ENCODE data around the gene GSTK1.

GSTK1 gene

DNA sequence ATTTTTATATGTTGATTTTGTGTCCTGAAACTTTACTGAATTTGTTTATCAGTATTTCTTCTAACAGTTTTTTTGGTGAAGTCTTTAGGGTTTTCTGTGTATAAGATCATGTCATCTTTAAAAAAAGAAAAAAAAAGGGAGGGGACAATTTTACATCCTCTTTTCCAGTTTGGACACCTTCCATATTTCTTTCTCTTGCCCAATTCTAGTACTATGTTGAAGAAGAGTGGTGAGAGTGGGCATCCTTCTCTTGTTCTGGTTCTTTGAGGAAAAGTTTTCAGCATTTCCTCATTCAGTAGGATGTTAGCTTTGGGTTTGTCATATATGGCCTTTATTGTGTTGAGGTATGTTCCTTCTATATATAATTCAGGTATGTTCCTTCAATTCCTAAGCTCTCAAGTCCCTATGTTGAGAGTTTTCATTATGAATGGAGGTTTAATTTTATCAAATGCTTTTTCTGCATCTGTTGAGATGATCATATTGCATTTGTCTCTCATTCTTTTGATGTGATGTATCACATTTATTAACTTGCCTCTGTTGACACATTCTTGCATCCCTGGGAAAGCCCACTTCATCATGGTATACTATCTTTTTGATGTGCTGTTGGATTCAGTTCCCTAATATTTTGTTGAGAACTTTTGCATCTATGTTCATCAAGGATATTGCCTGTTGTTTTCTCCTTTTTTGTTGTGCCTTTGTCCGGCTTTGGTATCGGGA is 29.3 kb upstream of the GSTK1 start:
- no peak for DNase-seq (ENCODE audit: low spot score)
- H3K14ac ChIP-seq (ENCODE audit: low read length) = no peak overlapping the region
- peaks cover 0 to 13% of the 10 kb centered on the region in 2 donors for H3K9me3 ChIP-seq (replicated peaks in 1 of 2; ENCODE audit: control insufficient read depth in 2 of 2, insufficient read depth in 1 of 2, low read depth in 1 of 2, low read length in 2 of 2)
- peaks cover 0 to 4% of the 10 kb centered on the region in 2 donors for H3K4me1 ChIP-seq (ENCODE audit: control insufficient read depth in 2 of 2, insufficient read depth in 1 of 2, low read depth in 1 of 2, low read length in 2 of 2)
- H2BK120ac ChIP-seq (ENCODE audit: low read depth, low read length) = no peak overlapping the region
- no peak overlapping the region for H3K4me3 ChIP-seq (ENCODE audit: low read length in 2 of 2)
- H3K23ac ChIP-seq (ENCODE audit: low read depth, low read length, poor library complexity) = no peak overlapping the region
- no peak overlapping the region for H3K4me2 ChIP-seq (ENCODE audit: insufficient read depth, low read length, poor library complexity, severe bottlenecking)
- H4K8ac ChIP-seq (ENCODE audit: low read depth, low read length) = no peak overlapping the region
- no peak overlapping the region for H4K91ac ChIP-seq (ENCODE audit: low read depth, low read length, poor library complexity)
- H3K27me3 ChIP-seq (ENCODE audit: control insufficient read depth in 3 of 3, insufficient read depth in 3 of 3, low read depth in 1 of 3, low read length in 3 of 3) = peaks cover 0 to 5% (median 0%) of the 10 kb centered on the region in 3 experiments
- no peak overlapping the region for H2AFZ ChIP-seq (ENCODE audit: low read length)
- H3K18ac ChIP-seq (ENCODE audit: low read length) = no peak overlapping the region
- no peak overlapping the region for H2AK5ac ChIP-seq (ENCODE audit: low read depth, low read length)
- peaks cover 3% of the 10 kb centered on the region for H3K79me1 ChIP-seq (ENCODE audit: low read depth, low read length)
- H2BK5ac ChIP-seq (ENCODE audit: low read length) = no peak overlapping the region
- no peak overlapping the region for H3K27ac ChIP-seq (replicated peaks; ENCODE audit: low read length)
- H2BK15ac ChIP-seq (ENCODE audit: low read length) = no peak overlapping the region
- H3K9ac ChIP-seq (ENCODE audit: low read depth, low read length, poor library complexity) = no peak overlapping the region
- no peak overlapping the region for H2BK12ac ChIP-seq (ENCODE audit: low read length)
- no CpG with 5 or more reads among the region's 2 CpGs for WGBS, 2 donors (ENCODE audit: extremely low coverage in 2 of 2, insufficient read length in 2 of 2, insufficient replicate concordance in 1 of 2)
- no peak overlapping the region for H3K4ac ChIP-seq (ENCODE audit: low read length)
- peaks cover 0 to 2% of the 10 kb centered on the region in 2 donors for H3K36me3 ChIP-seq (replicated peaks in 1 of 2; ENCODE audit: control insufficient read depth in 2 of 2, insufficient read depth in 2 of 2, low read length in 2 of 2)

DNA sequence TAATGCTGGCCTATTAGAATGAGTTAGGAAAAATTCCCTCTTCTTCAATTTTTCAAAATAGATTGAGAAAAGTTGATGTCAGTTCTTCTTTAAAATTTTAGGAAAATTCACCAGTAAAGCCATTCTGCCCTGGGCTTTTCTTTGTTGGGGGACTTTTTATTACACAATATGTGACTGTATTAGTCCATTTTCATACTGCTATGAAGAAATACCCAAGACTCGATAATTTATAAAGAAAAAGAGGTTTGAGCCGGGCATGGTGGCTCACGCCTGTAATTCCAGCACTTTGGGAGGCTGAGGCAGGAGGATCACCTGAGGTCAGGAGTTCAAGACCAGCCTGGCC is 28.7 kb upstream of the GSTK1 start:
- Histone ChIP-seq H4K8ac (ENCODE audit: low read depth, low read length) (no peak overlapping the region), H3K27me3 (ENCODE audit: control insufficient read depth in 3 of 3, insufficient read depth in 3 of 3, low read depth in 1 of 3, low read length in 3 of 3) (peaks cover 0 to 5% (median 0%) of the 10 kb centered on the region in 3 experiments), H2AK5ac (ENCODE audit: low read depth, low read length) (no peak overlapping the region), H3K27ac (replicated peaks; ENCODE audit: low read length) (no peak overlapping the region), H4K91ac (ENCODE audit: low read depth, low read length, poor library complexity) (no peak overlapping the region), H2BK12ac (ENCODE audit: low read length) (no peak overlapping the region), H3K9ac (ENCODE audit: low read depth, low read length, poor library complexity) (no peak overlapping the region), H3K23ac (ENCODE audit: low read depth, low read length, poor library complexity) (no peak overlapping the region), H3K79me1 (ENCODE audit: low read depth, low read length) (peaks cover 3% of the 10 kb centered on the region), H3K18ac (ENCODE audit: low read length) (no peak overlapping the region), H3K4me3 (ENCODE audit: low read length in 2 of 2) (no peak overlapping the region), H3K4ac (ENCODE audit: low read length) (no peak overlapping the region), H2BK120ac (ENCODE audit: low read depth, low read length) (no peak overlapping the region), H3K36me3 (replicated peaks in 1 of 2; ENCODE audit: control insufficient read depth in 2 of 2, insufficient read depth in 2 of 2, low read length in 2 of 2) (peaks cover 0 to 2% of the 10 kb centered on the region in 2 donors), H2AFZ (ENCODE audit: low read length) (no peak overlapping the region), H2BK15ac (ENCODE audit: low read length) (no peak overlapping the region), H3K14ac (ENCODE audit: low read length) (no peak overlapping the region), H3K9me3 (replicated peaks in 1 of 2; ENCODE audit: control insufficient read depth in 2 of 2, insufficient read depth in 1 of 2, low read depth in 1 of 2, low read length in 2 of 2) (peaks cover 0 to 13% of the 10 kb centered on the region in 2 donors), H2BK5ac (ENCODE audit: low read length) (no peak overlapping the region), H3K4me2 (ENCODE audit: insufficient read depth, low read length, poor library complexity, severe bottlenecking) (no peak overlapping the region), H3K4me1 (ENCODE audit: control insufficient read depth in 2 of 2, insufficient read depth in 1 of 2, low read depth in 1 of 2, low read length in 2 of 2) (peaks cover 0 to 2% of the 10 kb centered on the region in 2 donors)
- WGBS, 2 donors (ENCODE audit: extremely low coverage in 2 of 2, insufficient read length in 2 of 2, insufficient replicate concordance in 1 of 2) = no CpG with 5 or more reads among the region's 3 CpGs
- DNase-seq (ENCODE audit: low spot score) = no peak

DNA sequence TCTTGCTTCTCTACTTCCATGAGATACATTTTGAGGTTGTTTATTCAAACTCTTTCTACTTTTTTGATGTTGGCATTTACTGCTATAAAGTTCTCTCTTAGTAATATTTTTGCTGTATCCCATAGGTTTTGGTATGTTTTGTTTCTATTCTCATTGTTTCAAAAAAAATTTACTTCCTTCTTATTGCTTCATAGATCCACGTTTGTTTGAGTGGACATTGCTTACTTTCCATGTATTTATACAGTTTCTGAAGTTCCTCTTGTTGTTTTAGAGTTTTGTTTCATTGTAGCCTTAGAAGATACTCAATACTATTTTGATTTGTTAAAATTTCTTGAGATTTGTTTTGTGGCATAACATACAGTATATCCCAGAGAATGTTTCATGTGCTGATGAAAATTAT is 27.7 kb upstream of the GSTK1 start:
- Histone ChIP-seq H3K36me3 (replicated peaks in 1 of 2; ENCODE audit: control insufficient read depth in 2 of 2, insufficient read depth in 2 of 2, low read length in 2 of 2) (peaks cover 0 to 2% of the 10 kb centered on the region in 2 donors), H3K4me2 (ENCODE audit: insufficient read depth, low read length, poor library complexity, severe bottlenecking) (no peak overlapping the region), H3K27ac (replicated peaks; ENCODE audit: low read length) (no peak overlapping the region), H2AK5ac (ENCODE audit: low read depth, low read length) (no peak overlapping the region), H4K8ac (ENCODE audit: low read depth, low read length) (no peak overlapping the region), H2BK120ac (ENCODE audit: low read depth, low read length) (no peak overlapping the region), H3K4me1 (ENCODE audit: control insufficient read depth in 2 of 2, insufficient read depth in 1 of 2, low read depth in 1 of 2, low read length in 2 of 2) (peaks cover 0 to 3% of the 10 kb centered on the region in 2 donors), H4K91ac (ENCODE audit: low read depth, low read length, poor library complexity) (no peak overlapping the region), H2BK15ac (ENCODE audit: low read length) (no peak overlapping the region), H2BK12ac (ENCODE audit: low read length) (no peak overlapping the region), H3K9me3 (replicated peaks in 1 of 2; ENCODE audit: control insufficient read depth in 2 of 2, insufficient read depth in 1 of 2, low read depth in 1 of 2, low read length in 2 of 2) (peaks cover 0 to 11% of the 10 kb centered on the region in 2 donors), H3K4me3 (ENCODE audit: low read length in 2 of 2) (no peak overlapping the region), H3K9ac (ENCODE audit: low read depth, low read length, poor library complexity) (no peak overlapping the region), H3K23ac (ENCODE audit: low read depth, low read length, poor library complexity) (no peak overlapping the region), H2AFZ (ENCODE audit: low read length) (no peak overlapping the region), H2BK5ac (ENCODE audit: low read length) (no peak overlapping the region), H3K27me3 (ENCODE audit: control insufficient read depth in 3 of 3, insufficient read depth in 3 of 3, low read depth in 1 of 3, low read length in 3 of 3) (peaks cover 0 to 2% (median 0%) of the 10 kb centered on the region in 3 experiments), H3K4ac (ENCODE audit: low read length) (no peak overlapping the region), H3K14ac (ENCODE audit: low read length) (no peak overlapping the region), H3K79me1 (ENCODE audit: low read depth, low read length) (peaks cover 3% of the 10 kb centered on the region), H3K18ac (ENCODE audit: low read length) (no peak overlapping the region)
- whole genome bisulfite sequencing, 2 donors (ENCODE audit: extremely low coverage in 2 of 2, insufficient read length in 2 of 2, insufficient replicate concordance in 1 of 2) = no CpG with 5 or more reads among the region's 1 CpG
- no peak for DNase-seq (ENCODE audit: low spot score)

DNA sequence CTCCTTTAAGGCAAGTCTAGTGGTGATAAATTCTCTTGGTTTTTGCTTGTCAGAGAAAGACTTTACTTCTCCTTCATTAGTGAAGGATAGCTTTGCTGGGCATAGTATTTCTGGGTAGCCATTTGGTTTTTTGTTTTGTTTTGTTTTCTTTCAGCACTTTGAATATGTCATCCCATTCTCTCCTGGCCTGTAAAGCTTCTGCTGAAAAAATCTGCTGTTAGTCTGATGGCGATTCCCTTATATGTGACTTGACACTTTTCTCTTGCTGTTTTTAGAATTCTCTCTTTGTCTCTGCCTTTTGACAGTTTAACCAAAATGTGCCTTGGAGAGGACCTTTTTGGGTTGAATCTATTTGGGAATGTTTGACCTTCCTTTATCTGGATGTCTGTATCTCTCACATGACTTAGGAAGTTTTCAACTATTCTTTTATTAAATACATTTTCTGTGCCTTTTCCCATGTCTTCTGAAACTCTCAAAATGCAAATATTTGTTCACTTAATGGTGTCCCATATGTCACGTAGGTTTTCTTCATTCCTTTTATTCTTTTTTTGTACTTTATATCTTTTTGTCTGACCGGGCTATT is 26.7 kb upstream of the GSTK1 start:
- H3K4me2 ChIP-seq (ENCODE audit: insufficient read depth, low read length, poor library complexity, severe bottlenecking) = no peak overlapping the region
- H3K27ac ChIP-seq (replicated peaks; ENCODE audit: low read length) = no peak overlapping the region
- no CpG with 5 or more reads among the region's 3 CpGs for WGBS, 2 donors (ENCODE audit: extremely low coverage in 2 of 2, insufficient read length in 2 of 2, insufficient replicate concordance in 1 of 2)
- no peak overlapping the region for H3K9ac ChIP-seq (ENCODE audit: low read depth, low read length, poor library complexity)
- no peaks in the 10 kb centered on the region for H3K79me1 ChIP-seq (ENCODE audit: low read depth, low read length)
- no peak overlapping the region for H2AK5ac ChIP-seq (ENCODE audit: low read depth, low read length)
- no peak overlapping the region for H2BK12ac ChIP-seq (ENCODE audit: low read length)
- H3K14ac ChIP-seq (ENCODE audit: low read length) = no peak overlapping the region
- H3K9me3 ChIP-seq (replicated peaks in 1 of 2; ENCODE audit: control insufficient read depth in 2 of 2, insufficient read depth in 1 of 2, low read depth in 1 of 2, low read length in 2 of 2) = peaks cover 0 to 5% of the 10 kb centered on the region in 2 donors
- H3K18ac ChIP-seq (ENCODE audit: low read length) = no peak overlapping the region
- H2AFZ ChIP-seq (ENCODE audit: low read length) = no peak overlapping the region
- H3K4me1 ChIP-seq (ENCODE audit: control insufficient read depth in 2 of 2, insufficient read depth in 1 of 2, low read depth in 1 of 2, low read length in 2 of 2) = peaks cover 0 to 1% of the 10 kb centered on the region in 2 donors
- no peak overlapping the region for H4K8ac ChIP-seq (ENCODE audit: low read depth, low read length)
- H3K4ac ChIP-seq (ENCODE audit: low read length) = no peak overlapping the region
- H2BK5ac ChIP-seq (ENCODE audit: low read length) = no peak overlapping the region
- H2BK120ac ChIP-seq (ENCODE audit: low read depth, low read length) = no peak overlapping the region
- DNase-seq (ENCODE audit: low spot score) = no peak
- no peaks in the 10 kb centered on the region for H3K36me3 ChIP-seq (replicated peaks in 1 of 2; ENCODE audit: control insufficient read depth in 2 of 2, insufficient read depth in 2 of 2, low read length in 2 of 2)
- no peak overlapping the region for H3K23ac ChIP-seq (ENCODE audit: low read depth, low read length, poor library complexity)
- H2BK15ac ChIP-seq (ENCODE audit: low read length) = no peak overlapping the region
- H3K4me3 ChIP-seq (ENCODE audit: low read length in 2 of 2) = no peak overlapping the region
- H4K91ac ChIP-seq (ENCODE audit: low read depth, low read length, poor library complexity) = no peak overlapping the region
- no peaks in the 10 kb centered on the region for H3K27me3 ChIP-seq (ENCODE audit: control insufficient read depth in 3 of 3, insufficient read depth in 3 of 3, low read depth in 1 of 3, low read length in 3 of 3)
